ENCODE data around the gene USP34.

DNA sequence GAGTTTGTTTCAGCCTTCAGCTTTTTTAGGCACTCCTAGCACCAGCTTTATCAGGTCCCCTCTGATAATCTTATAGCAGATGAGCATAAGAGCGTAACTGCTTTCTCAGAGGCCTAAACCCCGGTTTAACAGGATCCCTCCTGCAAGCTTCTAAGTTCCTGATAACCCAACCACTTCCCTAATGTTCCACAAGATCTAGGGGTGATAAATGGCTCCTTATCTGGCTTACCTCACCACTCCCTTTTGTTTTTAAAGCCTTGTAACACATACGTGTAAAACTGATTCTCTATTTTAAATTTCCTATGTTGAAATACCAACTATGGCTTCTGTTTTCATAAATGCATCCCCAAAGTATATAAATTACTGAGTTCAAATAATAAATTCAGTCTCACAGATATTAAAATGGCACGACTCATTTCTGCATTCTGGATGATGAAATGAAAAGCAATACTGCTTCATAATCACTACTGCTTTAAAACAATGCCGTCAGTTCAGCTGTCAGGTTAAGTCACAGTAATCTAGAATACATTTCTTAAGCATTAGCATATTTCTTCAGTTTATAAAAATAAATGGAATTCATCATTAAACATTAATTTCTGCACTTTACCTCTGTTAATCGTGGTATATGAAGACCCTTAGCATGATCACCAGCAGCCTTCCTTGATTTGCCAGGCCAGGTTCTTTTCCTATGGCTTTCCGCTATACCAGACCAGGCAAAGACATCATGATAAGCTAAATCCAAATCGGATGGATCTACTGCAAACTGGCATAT is 182.6 kb downstream of the USP34 start:
- TF ChIP-seq, protein P1, sequence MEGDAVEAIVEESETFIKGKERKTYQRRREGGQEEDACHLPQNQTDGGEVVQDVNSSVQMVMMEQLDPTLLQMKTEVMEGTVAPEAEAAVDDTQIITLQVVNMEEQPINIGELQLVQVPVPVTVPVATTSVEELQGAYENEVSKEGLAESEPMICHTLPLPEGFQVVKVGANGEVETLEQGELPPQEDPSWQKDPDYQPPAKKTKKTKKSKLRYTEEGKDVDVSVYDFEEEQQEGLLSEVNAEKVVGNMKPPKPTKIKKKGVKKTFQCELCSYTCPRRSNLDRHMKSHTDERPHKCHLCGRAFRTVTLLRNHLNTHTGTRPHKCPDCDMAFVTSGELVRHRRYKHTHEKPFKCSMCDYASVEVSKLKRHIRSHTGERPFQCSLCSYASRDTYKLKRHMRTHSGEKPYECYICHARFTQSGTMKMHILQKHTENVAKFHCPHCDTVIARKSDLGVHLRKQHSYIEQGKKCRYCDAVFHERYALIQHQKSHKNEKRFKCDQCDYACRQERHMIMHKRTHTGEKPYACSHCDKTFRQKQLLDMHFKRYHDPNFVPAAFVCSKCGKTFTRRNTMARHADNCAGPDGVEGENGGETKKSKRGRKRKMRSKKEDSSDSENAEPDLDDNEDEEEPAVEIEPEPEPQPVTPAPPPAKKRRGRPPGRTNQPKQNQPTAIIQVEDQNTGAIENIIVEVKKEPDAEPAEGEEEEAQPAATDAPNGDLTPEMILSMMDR (IDR thresholded peaks at IDR 0.05; ENCODE audit: low read depth, low read length, missing input control): no peak
- no peak for TF ChIP-seq SP1 (IDR thresholded peaks at IDR 0.05)
- no peak for TF ChIP-seq EGR1 (IDR thresholded peaks at IDR 0.05; ENCODE audit: low read depth in 2 of 2)
- TF ChIP-seq JUND (IDR thresholded peaks at IDR 0.05): no peak
- TF ChIP-seq, protein P2, sequence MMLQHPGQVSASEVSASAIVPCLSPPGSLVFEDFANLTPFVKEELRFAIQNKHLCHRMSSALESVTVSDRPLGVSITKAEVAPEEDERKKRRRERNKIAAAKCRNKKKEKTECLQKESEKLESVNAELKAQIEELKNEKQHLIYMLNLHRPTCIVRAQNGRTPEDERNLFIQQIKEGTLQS (IDR thresholded peaks at IDR 0.05): no peak
- TF ChIP-seq RAD21 (IDR thresholded peaks at IDR 0.05): no peak
- TF ChIP-seq YY1 (IDR thresholded peaks at IDR 0.05): no peak
- no peak for TF ChIP-seq TAF1 (conservative IDR thresholded peaks at IDR 0.05)
- TF ChIP-seq, protein P3, sequence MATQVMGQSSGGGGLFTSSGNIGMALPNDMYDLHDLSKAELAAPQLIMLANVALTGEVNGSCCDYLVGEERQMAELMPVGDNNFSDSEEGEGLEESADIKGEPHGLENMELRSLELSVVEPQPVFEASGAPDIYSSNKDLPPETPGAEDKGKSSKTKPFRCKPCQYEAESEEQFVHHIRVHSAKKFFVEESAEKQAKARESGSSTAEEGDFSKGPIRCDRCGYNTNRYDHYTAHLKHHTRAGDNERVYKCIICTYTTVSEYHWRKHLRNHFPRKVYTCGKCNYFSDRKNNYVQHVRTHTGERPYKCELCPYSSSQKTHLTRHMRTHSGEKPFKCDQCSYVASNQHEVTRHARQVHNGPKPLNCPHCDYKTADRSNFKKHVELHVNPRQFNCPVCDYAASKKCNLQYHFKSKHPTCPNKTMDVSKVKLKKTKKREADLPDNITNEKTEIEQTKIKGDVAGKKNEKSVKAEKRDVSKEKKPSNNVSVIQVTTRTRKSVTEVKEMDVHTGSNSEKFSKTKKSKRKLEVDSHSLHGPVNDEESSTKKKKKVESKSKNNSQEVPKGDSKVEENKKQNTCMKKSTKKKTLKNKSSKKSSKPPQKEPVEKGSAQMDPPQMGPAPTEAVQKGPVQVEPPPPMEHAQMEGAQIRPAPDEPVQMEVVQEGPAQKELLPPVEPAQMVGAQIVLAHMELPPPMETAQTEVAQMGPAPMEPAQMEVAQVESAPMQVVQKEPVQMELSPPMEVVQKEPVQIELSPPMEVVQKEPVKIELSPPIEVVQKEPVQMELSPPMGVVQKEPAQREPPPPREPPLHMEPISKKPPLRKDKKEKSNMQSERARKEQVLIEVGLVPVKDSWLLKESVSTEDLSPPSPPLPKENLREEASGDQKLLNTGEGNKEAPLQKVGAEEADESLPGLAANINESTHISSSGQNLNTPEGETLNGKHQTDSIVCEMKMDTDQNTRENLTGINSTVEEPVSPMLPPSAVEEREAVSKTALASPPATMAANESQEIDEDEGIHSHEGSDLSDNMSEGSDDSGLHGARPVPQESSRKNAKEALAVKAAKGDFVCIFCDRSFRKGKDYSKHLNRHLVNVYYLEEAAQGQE (IDR thresholded peaks at IDR 0.05): no peak
- TF ChIP-seq, protein P4, sequence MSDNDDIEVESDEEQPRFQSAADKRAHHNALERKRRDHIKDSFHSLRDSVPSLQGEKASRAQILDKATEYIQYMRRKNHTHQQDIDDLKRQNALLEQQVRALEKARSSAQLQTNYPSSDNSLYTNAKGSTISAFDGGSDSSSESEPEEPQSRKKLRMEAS (IDR thresholded peaks at IDR 0.05): no peak
- TF ChIP-seq FOXA1 (IDR thresholded peaks at IDR 0.05): no peak
- TF ChIP-seq, protein P5, sequence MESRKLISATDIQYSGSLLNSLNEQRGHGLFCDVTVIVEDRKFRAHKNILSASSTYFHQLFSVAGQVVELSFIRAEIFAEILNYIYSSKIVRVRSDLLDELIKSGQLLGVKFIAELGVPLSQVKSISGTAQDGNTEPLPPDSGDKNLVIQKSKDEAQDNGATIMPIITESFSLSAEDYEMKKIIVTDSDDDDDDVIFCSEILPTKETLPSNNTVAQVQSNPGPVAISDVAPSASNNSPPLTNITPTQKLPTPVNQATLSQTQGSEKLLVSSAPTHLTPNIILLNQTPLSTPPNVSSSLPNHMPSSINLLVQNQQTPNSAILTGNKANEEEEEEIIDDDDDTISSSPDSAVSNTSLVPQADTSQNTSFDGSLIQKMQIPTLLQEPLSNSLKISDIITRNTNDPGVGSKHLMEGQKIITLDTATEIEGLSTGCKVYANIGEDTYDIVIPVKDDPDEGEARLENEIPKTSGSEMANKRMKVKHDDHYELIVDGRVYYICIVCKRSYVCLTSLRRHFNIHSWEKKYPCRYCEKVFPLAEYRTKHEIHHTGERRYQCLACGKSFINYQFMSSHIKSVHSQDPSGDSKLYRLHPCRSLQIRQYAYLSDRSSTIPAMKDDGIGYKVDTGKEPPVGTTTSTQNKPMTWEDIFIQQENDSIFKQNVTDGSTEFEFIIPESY (IDR thresholded peaks at IDR 0.05): no peak
- no peak for TF ChIP-seq GABPA (IDR thresholded peaks at IDR 0.05 in 1 of 2, conservative IDR thresholded peaks at IDR 0.05 in 1 of 2)

Measured in liver (tissue), 3 donors.